Smooth muscle cell (in vitro differentiated cells): ENCODE results near the gene YPEL2. TPM values are rescaled to one million over a fixed set of nuclear protein-coding genes. Genes with fewer than 3 reads are reported as not detected.
A peak's percentile ranks its signal among the peaks of the same experiment; 100 is the strongest.

Experiments used
- DNase-seq: peaks from one replicate; lab custom pipeline; 2025; ENCODE audit not compliant: unreplicated experiment; lab: John Stamatoyannopoulos, UW
- H2AFZ ChIP-seq: fragments of 200-600 bp; sonication (generic); 2 replicates; pipeline ENCODE4 v1.6.0; 2016; ENCODE audit warnings: antibody characterized with exemption, low read depth, mild to moderate bottlenecking
- H3F3A ChIP-seq: fragments of 200-600 bp; sonication (generic); 2 replicates; pipeline ENCODE4 v1.6.0; 2017; ENCODE audit warnings: antibody characterized with exemption, low read depth
- H3K27ac ChIP-seq: fragments of 200-600 bp; sonication (generic); 2 replicates; pipeline ENCODE4 v1.5.1; 2016; ENCODE audit warnings: low read depth, mild to moderate bottlenecking
- H3K27me3 ChIP-seq: fragments of 200-600 bp; sonication (generic); 2 replicates; pipeline ENCODE4 v1.6.1; 2016; ENCODE audit warnings: low read depth, mild to moderate bottlenecking
- H3K36me3 ChIP-seq: fragments of 200-600 bp; sonication (generic); 2 replicates; pipeline ENCODE4 v1.5.1; 2016; ENCODE audit warnings: low read depth
- H3K4me1 ChIP-seq: fragments of 200-600 bp; sonication (generic); 2 replicates; pipeline ENCODE4 v1.5.1; 2016; ENCODE audit warnings: low read depth
- H3K4me2 ChIP-seq: fragments of 200-600 bp; sonication (generic); 2 replicates; pipeline ENCODE4 v1.6.0; 2016; ENCODE audit warnings: mild to moderate bottlenecking
- H3K4me3 ChIP-seq: fragments of 200-600 bp; sonication (generic); 2 replicates; pipeline ENCODE4 v1.5.1; 2016; ENCODE audit warnings: mild to moderate bottlenecking
- H3K79me2 ChIP-seq: fragments of 200-600 bp; sonication (generic); 2 replicates; pipeline ENCODE4 v1.6.0; 2016; ENCODE audit warnings: low read depth, mild to moderate bottlenecking
- H3K9ac ChIP-seq: fragments of 200-600 bp; sonication (generic); 2 replicates; pipeline ENCODE4 v1.6.0; 2016; ENCODE audit warnings: low read depth
- H3K9me3 ChIP-seq: fragments of 200-600 bp; sonication (generic); replicated peaks from 2 replicates; pipeline ENCODE4 v1.5.1; 2016; ENCODE audit warnings: low read depth
- H4K20me1 ChIP-seq: fragments of 200-600 bp; sonication (generic); 2 replicates; pipeline ENCODE4 v1.6.0; 2016; ENCODE audit warnings: low read depth
- WGBS: methylation state at CpG from one replicate; pipeline ENCODE4 v1.1.7; 2016; ENCODE audit warnings: low lambda C conversion rate; 5-methylcytosine and 5-hydroxymethylcytosine counted together
- polyA plus RNA-seq: library from polyadenylated mRNA; unstranded; fragments of >200 nt; fragmentation: Nextera tagmentation; extraction: Ambion mirVana; gene quantifications from 2 replicates; pipeline ENCODE4 v1.2.1, GENCODE V29; 2016
- total RNA-seq: library from RNA; depleted of rRNA; stranded (reverse); fragments of >200 nt; gene quantifications from 2 replicates; pipeline ENCODE4 v1.2.3, GENCODE V29; 2014
- TF ChIP-seq, protein P1 (sequence below): fragments of 200-600 bp; sonication (generic); IDR thresholded peaks from 2 replicates; pipeline ENCODE4 v1.5.1; 2017; ENCODE audit warnings: borderline replicate concordance, mild to moderate bottlenecking, antibody characterized with exemption; ENCODE audit not compliant: insufficient read depth, poor library complexity, severe bottlenecking

The YPEL2 gene
- total and polyA plus RNA-seq, 2 experiments from 2014 or later, result 4.0 to 9.6 TPM

GRCh38 chr17:59355702-59356325, 24.4 kb downstream of the YPEL2 start:
- Histone ChIP-seq H3K4me1 (peaks cover 5% of the 10 kb centered on the region), H3K4me3 (no peak overlapping the region), H2AFZ (no peak overlapping the region), H4K20me1 (no peaks in the 10 kb centered on the region), H3K27me3 (no peaks in the 10 kb centered on the region), H3K4me2 (no peak overlapping the region), H3F3A (peaks cover 4% of the 10 kb centered on the region), H3K9ac (no peak overlapping the region), H3K9me3 (no peaks in the 10 kb centered on the region), H3K36me3 (no peaks in the 10 kb centered on the region), H3K79me2 (no peaks in the 10 kb centered on the region), H3K27ac (no peak overlapping the region)
- 68% methylated on average over 4 of the region's 4 CpGs for WGBS
- TF ChIP-seq, protein P1, sequence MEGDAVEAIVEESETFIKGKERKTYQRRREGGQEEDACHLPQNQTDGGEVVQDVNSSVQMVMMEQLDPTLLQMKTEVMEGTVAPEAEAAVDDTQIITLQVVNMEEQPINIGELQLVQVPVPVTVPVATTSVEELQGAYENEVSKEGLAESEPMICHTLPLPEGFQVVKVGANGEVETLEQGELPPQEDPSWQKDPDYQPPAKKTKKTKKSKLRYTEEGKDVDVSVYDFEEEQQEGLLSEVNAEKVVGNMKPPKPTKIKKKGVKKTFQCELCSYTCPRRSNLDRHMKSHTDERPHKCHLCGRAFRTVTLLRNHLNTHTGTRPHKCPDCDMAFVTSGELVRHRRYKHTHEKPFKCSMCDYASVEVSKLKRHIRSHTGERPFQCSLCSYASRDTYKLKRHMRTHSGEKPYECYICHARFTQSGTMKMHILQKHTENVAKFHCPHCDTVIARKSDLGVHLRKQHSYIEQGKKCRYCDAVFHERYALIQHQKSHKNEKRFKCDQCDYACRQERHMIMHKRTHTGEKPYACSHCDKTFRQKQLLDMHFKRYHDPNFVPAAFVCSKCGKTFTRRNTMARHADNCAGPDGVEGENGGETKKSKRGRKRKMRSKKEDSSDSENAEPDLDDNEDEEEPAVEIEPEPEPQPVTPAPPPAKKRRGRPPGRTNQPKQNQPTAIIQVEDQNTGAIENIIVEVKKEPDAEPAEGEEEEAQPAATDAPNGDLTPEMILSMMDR, result no peak
- no peak for DNase-seq

DNA sequence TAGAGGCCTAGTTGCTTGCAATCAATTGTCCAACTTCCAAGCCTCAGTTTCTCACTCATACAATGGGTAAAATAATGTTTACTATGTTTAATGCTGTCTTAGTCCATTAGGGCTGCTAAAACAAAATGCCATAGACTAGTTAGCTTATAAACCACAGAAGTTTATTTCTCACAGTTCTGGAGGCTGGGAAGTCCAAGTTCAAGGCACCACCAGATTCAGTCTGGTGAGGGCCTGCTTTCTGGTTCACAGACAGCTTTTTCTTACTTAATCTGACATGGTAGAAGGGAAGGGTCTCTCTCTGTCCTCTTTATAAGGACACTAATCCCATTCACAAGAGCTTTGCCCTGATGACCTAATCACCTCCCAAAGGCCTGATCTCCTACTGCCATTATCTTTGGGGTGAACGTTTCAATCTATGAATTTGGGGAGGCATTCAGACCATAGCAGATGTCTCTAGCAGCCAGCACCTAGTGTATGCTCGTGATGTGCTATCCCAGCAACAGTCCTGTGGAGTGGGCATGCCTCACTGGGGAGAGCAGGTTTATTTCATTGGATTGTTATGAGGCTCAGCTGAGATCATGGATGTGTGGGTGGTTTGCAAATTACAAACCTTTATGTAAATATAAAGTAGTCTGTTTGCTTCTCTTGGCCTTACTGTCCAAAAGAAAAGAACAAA, 25.2 kb downstream of the YPEL2 start:
- H3K4me2 ChIP-seq, result no peak overlapping the region
- no peaks in the 10 kb centered on the region for H3K27me3 ChIP-seq
- peaks cover 9% of the 10 kb centered on the region for H3F3A ChIP-seq
- no peaks in the 10 kb centered on the region for H4K20me1 ChIP-seq
- 74% methylated on average over 2 of the region's 2 CpGs for WGBS
- no peak overlapping the region for H3K9ac ChIP-seq
- no peak overlapping the region for H2AFZ ChIP-seq
- H3K27ac ChIP-seq, result peak overlapping the region; percentile 86
- H3K9me3 ChIP-seq, result no peaks in the 10 kb centered on the region
- no peak for DNase-seq
- peaks cover 12% of the 10 kb centered on the region for H3K4me1 ChIP-seq
- no peaks in the 10 kb centered on the region for H3K36me3 ChIP-seq
- no peaks in the 10 kb centered on the region for H3K79me2 ChIP-seq
- TF ChIP-seq, protein P1, result no peak
- H3K4me3 ChIP-seq, result no peak overlapping the region

DNA sequence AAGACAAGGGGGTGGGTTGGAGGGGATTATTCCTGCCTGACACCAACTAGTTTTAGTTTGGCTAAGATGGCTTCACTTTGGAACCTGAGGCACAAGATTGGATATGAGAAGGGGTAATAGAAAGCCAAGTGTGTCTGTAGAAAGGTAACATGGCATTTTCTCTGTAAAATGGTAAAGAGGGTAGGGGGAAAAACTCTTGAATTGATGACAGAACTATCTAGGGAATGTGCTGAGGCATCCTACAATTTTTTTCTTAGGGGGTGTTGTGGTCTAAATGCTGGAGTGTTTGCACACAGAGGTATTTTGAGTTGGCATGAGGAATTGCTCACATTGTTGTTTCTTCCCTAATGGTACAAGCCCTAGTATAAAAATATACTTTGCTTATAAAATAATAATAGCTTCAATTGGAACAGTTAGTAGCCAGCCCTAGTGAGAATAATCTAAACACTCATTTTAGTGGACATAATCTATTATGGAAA, 25.8 kb downstream of the YPEL2 start:
- peak overlapping the region; percentile 37 for H3K9ac ChIP-seq

More for the DNA sequence above, 25.8 kb downstream of the YPEL2 start:
- TF ChIP-seq, protein P1, result no peak
- H3F3A ChIP-seq, result peaks cover 15% of the 10 kb centered on the region
- peaks cover 17% of the 10 kb centered on the region for H3K4me1 ChIP-seq
- H3K36me3 ChIP-seq, result no peaks in the 10 kb centered on the region
- H3K9me3 ChIP-seq, result no peaks in the 10 kb centered on the region
- H3K79me2 ChIP-seq, result no peaks in the 10 kb centered on the region
- H4K20me1 ChIP-seq, result no peaks in the 10 kb centered on the region
- no peaks in the 10 kb centered on the region for H3K27me3 ChIP-seq
- peak overlapping the region; percentile 26 for H3K4me2 ChIP-seq
- DNase-seq, result no peak
- H3K4me3 ChIP-seq, result no peak overlapping the region
- H3K27ac ChIP-seq, result peak overlapping the region; percentile 86
- no peak overlapping the region for H2AFZ ChIP-seq
